ENCODE measurements around the gene DDX53. TPM values are rescaled to one million over a fixed set of nuclear protein-coding genes. Genes with fewer than 3 reads are reported as not detected.

Gene DDX53
- total RNA-seq (not detected), polyA plus RNA-seq (ENCODE audit: insufficient read depth in 1 of 8, insufficient read length in 8 of 8, low replicate concordance in 1 of 8) (under 1 TPM in 2 of 8 donors, not detected in 6; 0.03 to 0.06 TPM)
- long read RNA-seq, donor 1: 0 reads
- long read RNA-seq, donor 2: 0 reads
- long read RNA-seq, donor 3: 0 reads
- long read RNA-seq, donor 4: 0 reads
- long read RNA-seq, donor 5: 0 reads
- long read RNA-seq, donor 6: 0 reads
- long read RNA-seq, donor 7: 0 reads
- long read RNA-seq, donor 8: 0 reads
- long read RNA-seq, donor 9: 0 reads
- long read RNA-seq, donor 10: 0 reads
- long read RNA-seq, donor 11: 0 reads

GRCh38 chrX:22999696-23000223, at the start of gene DDX53:
Gene DDX53, plus strand, starts transcription at chrX:22999960. Its CDS starts 98 bp downstream, at chrX:23000058.
- H3K4me3 ChIP-seq (ENCODE audit: low read length): no peak within 1 kb of the TSS
- no peaks in the 10 kb centered on the region for H3K4me1 ChIP-seq (ENCODE audit: control insufficient read depth, insufficient read depth, low read length)
- peaks cover 7% of the 10 kb centered on the region for H3K27me3 ChIP-seq (ENCODE audit: control insufficient read depth, insufficient read depth, low read length)
- H3K36me3 ChIP-seq (ENCODE audit: control insufficient read depth, insufficient read depth, low read length): no peaks in the 10 kb centered on the region
- no peak for DNase-seq
- H3K9me3 ChIP-seq (replicated peaks; ENCODE audit: control insufficient read depth, low read depth, low read length): no peaks in the 10 kb centered on the region
- 80% methylated on average over 18 of the region's 23 CpGs for WGBS (ENCODE audit: insufficient coverage)
- H3K27ac ChIP-seq (ENCODE audit: low read length): no peak within 1 kb of the TSS

- DNase-seq: peak; percentile 32
- 70% methylated on average over 3 of the region's 5 CpGs for WGBS (ENCODE audit: insufficient coverage)
- Histone ChIP-seq H3K4me3 (ENCODE audit: low read length) (no peak overlapping the region), H3K9me3 (replicated peaks; ENCODE audit: control insufficient read depth, low read depth, low read length) (no peaks in the 10 kb centered on the region), H3K36me3 (ENCODE audit: control insufficient read depth, insufficient read depth, low read length) (no peaks in the 10 kb centered on the region), H3K27ac (ENCODE audit: low read length) (no peak overlapping the region), H3K4me1 (ENCODE audit: control insufficient read depth, insufficient read depth, low read length) (peaks cover 3% of the 10 kb centered on the region), H3K27me3 (ENCODE audit: control insufficient read depth, insufficient read depth, low read length) (peaks cover 9% of the 10 kb centered on the region)
Measured at GRCh38 chrX:22950269-22951266, 49.2 kb upstream of the DDX53 start.

- WGBS (ENCODE audit: insufficient coverage): 24% methylated on average over 3 of the region's 6 CpGs
- Histone ChIP-seq H3K4me1 (ENCODE audit: control insufficient read depth, insufficient read depth, low read length) (peaks cover 3% of the 10 kb centered on the region), H3K27me3 (ENCODE audit: control insufficient read depth, insufficient read depth, low read length) (peaks cover 9% of the 10 kb centered on the region), H3K4me3 (ENCODE audit: low read length) (no peak overlapping the region), H3K9me3 (replicated peaks; ENCODE audit: control insufficient read depth, low read depth, low read length) (no peaks in the 10 kb centered on the region), H3K36me3 (ENCODE audit: control insufficient read depth, insufficient read depth, low read length) (no peaks in the 10 kb centered on the region), H3K27ac (ENCODE audit: low read length) (no peak overlapping the region)
- peak; percentile 21 for DNase-seq
Measured at GRCh38 chrX:22952010-22952409, 47.8 kb upstream of the DDX53 start.

- Histone ChIP-seq H3K9me3 (replicated peaks; ENCODE audit: control insufficient read depth, low read depth, low read length) (no peaks in the 10 kb centered on the region), H3K27me3 (ENCODE audit: control insufficient read depth, insufficient read depth, low read length) (peaks cover 3% of the 10 kb centered on the region), H3K4me3 (ENCODE audit: low read length) (no peak overlapping the region), H3K36me3 (ENCODE audit: control insufficient read depth, insufficient read depth, low read length) (no peaks in the 10 kb centered on the region), H3K4me1 (ENCODE audit: control insufficient read depth, insufficient read depth, low read length) (no peaks in the 10 kb centered on the region), H3K27ac (ENCODE audit: low read length) (no peak overlapping the region)
- no peak for DNase-seq
- no CpG with 5 or more reads among the region's 2 CpGs for WGBS (ENCODE audit: insufficient coverage)
Measured at GRCh38 chrX:22958250-22958649, 41.5 kb upstream of the DDX53 start.

GRCh38 chrX:22959204-22959920, 40.4 kb upstream of the DDX53 start:
- no peak overlapping the region for H3K4me3 ChIP-seq (ENCODE audit: low read length)
- H3K27ac ChIP-seq (ENCODE audit: low read length): no peak overlapping the region
- WGBS (ENCODE audit: insufficient coverage): no CpG with 5 or more reads among the region's 4 CpGs
- no peaks in the 10 kb centered on the region for H3K36me3 ChIP-seq (ENCODE audit: control insufficient read depth, insufficient read depth, low read length)
- peak; percentile 37 for DNase-seq
- H3K9me3 ChIP-seq (replicated peaks; ENCODE audit: control insufficient read depth, low read depth, low read length): no peaks in the 10 kb centered on the region
- peaks cover 4% of the 10 kb centered on the region for H3K27me3 ChIP-seq (ENCODE audit: control insufficient read depth, insufficient read depth, low read length)
- H3K4me1 ChIP-seq (ENCODE audit: control insufficient read depth, insufficient read depth, low read length): no peaks in the 10 kb centered on the region

GRCh38 chrX:22963196-22963595, 36.6 kb upstream of the DDX53 start:
- H3K4me1 ChIP-seq (ENCODE audit: control insufficient read depth, insufficient read depth, low read length): no peaks in the 10 kb centered on the region
- DNase-seq: no peak
- no peaks in the 10 kb centered on the region for H3K9me3 ChIP-seq (replicated peaks; ENCODE audit: control insufficient read depth, low read depth, low read length)
- H3K4me3 ChIP-seq (ENCODE audit: low read length): no peak overlapping the region
- peaks cover 6% of the 10 kb centered on the region for H3K27me3 ChIP-seq (ENCODE audit: control insufficient read depth, insufficient read depth, low read length)
- no peaks in the 10 kb centered on the region for H3K36me3 ChIP-seq (ENCODE audit: control insufficient read depth, insufficient read depth, low read length)
- 89% methylated on average over 1 of the region's 2 CpGs for WGBS (ENCODE audit: insufficient coverage)
- H3K27ac ChIP-seq (ENCODE audit: low read length): no peak overlapping the region

- DNase-seq: no peak
- WGBS (ENCODE audit: insufficient coverage): 75% methylated on average over 1 of the region's 2 CpGs
- Histone ChIP-seq H3K27me3 (ENCODE audit: control insufficient read depth, insufficient read depth, low read length) (peaks cover 5% of the 10 kb centered on the region), H3K36me3 (ENCODE audit: control insufficient read depth, insufficient read depth, low read length) (no peaks in the 10 kb centered on the region), H3K4me3 (ENCODE audit: low read length) (no peak overlapping the region), H3K27ac (ENCODE audit: low read length) (no peak overlapping the region), H3K4me1 (ENCODE audit: control insufficient read depth, insufficient read depth, low read length) (no peaks in the 10 kb centered on the region), H3K9me3 (replicated peaks; ENCODE audit: control insufficient read depth, low read depth, low read length) (no peaks in the 10 kb centered on the region)
Measured at GRCh38 chrX:22968494-22968893, 31.3 kb upstream of the DDX53 start.

GRCh38 chrX:22969411-22969810, 30.3 kb upstream of the DDX53 start:
- WGBS (ENCODE audit: insufficient coverage): no CpG with 5 or more reads among the region's 1 CpG
- no peak overlapping the region for H3K27ac ChIP-seq (ENCODE audit: low read length)

GRCh38 chrX:22970861-22971260, 28.9 kb upstream of the DDX53 start:
- H3K27me3 ChIP-seq (ENCODE audit: control insufficient read depth, insufficient read depth, low read length): peaks cover 3% of the 10 kb centered on the region
- no peaks in the 10 kb centered on the region for H3K36me3 ChIP-seq (ENCODE audit: control insufficient read depth, insufficient read depth, low read length)
- H3K4me1 ChIP-seq (ENCODE audit: control insufficient read depth, insufficient read depth, low read length): no peaks in the 10 kb centered on the region
- WGBS (ENCODE audit: insufficient coverage): no CpG with 5 or more reads among the region's 1 CpG
- no peaks in the 10 kb centered on the region for H3K9me3 ChIP-seq (replicated peaks; ENCODE audit: control insufficient read depth, low read depth, low read length)
- no peak overlapping the region for H3K27ac ChIP-seq (ENCODE audit: low read length)
- no peak overlapping the region for H3K4me3 ChIP-seq (ENCODE audit: low read length)
- no peak for DNase-seq

More at GRCh38 chrX:22969411-22969810, 30.3 kb upstream of the DDX53 start:
- no peak overlapping the region for H3K4me3 ChIP-seq (ENCODE audit: low read length)
- H3K9me3 ChIP-seq (replicated peaks; ENCODE audit: control insufficient read depth, low read depth, low read length): no peaks in the 10 kb centered on the region
- H3K27me3 ChIP-seq (ENCODE audit: control insufficient read depth, insufficient read depth, low read length): peaks cover 4% of the 10 kb centered on the region
- no peaks in the 10 kb centered on the region for H3K36me3 ChIP-seq (ENCODE audit: control insufficient read depth, insufficient read depth, low read length)
- H3K4me1 ChIP-seq (ENCODE audit: control insufficient read depth, insufficient read depth, low read length): no peaks in the 10 kb centered on the region
- no peak for DNase-seq

Measured in muscle of leg (tissue), 16 donors.